HepG2 (cell line): ENCODE measurements around the gene ZNF444.

ENCODE experiments used
- HIVEP1 ChIP-seq: sonication (generic); formaldehyde crosslinking; IDR thresholded peaks from 2 replicates; pipeline ENCODE4 v1.4.0; 2020; ENCODE audit warnings: mild to moderate bottlenecking, missing genetic modification reagents
- POGZ ChIP-seq: sonication (generic); formaldehyde crosslinking; IDR thresholded peaks from 2 replicates; pipeline ENCODE4 v1.4.0; 2020; ENCODE audit warnings: mild to moderate bottlenecking, missing genetic modification reagents
- TF ChIP-seq, protein P1 (sequence below), 2 experiments: sonication (generic) in 1 of 2; formaldehyde crosslinking in 1 of 2; IDR thresholded peaks; 2 replicates each; pipeline versions ENCODE4 v1.4.0 to v1.6.1; 2018 to 2020; ENCODE audit warnings: missing genetic modification reagents in 2 of 2, borderline replicate concordance in 1 of 2, low read depth in 1 of 2, mild to moderate bottlenecking in 1 of 2, missing biosample characterization in 1 of 2
- TF ChIP-seq, protein P2 (sequence below): sonication (generic); formaldehyde crosslinking; IDR thresholded peaks from 2 replicates; pipeline ENCODE4 v1.4.0; 2020; ENCODE audit warnings: missing genetic modification reagents
- TF ChIP-seq, protein P3 (sequence below): sonication (generic); formaldehyde crosslinking; IDR thresholded peaks from 2 replicates; pipeline ENCODE4 v1.5.0; 2020; ENCODE audit warnings: mild to moderate bottlenecking, missing genetic modification reagents, moderate library complexity
- TF ChIP-seq, protein P4 (sequence below): sonication (generic); formaldehyde crosslinking; IDR thresholded peaks from 2 replicates; pipeline ENCODE4 v1.5.1; 2020; ENCODE audit warnings: missing genetic modification reagents, mild to moderate bottlenecking, borderline replicate concordance

DNA sequence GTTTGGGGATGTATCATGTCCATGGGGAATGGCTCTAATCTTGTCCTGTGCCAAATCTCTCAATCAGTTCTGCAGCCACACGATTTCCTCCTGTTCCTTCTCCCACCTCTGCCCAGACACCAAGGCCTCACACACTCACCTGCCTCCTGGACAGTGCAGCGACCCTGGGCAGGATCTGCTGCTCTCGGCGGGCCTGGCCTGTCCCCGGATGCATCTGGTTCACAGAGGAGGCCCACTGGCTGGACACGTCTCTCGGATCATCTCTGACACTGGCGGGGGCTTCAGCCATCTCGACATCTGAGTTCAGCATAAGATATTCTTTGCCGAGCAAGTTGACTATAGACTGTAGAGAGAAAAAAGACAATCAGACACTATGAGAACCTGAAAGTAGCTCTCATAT, 50.6 kb downstream of the ZNF444 start:
- TF ChIP-seq, protein P1, sequence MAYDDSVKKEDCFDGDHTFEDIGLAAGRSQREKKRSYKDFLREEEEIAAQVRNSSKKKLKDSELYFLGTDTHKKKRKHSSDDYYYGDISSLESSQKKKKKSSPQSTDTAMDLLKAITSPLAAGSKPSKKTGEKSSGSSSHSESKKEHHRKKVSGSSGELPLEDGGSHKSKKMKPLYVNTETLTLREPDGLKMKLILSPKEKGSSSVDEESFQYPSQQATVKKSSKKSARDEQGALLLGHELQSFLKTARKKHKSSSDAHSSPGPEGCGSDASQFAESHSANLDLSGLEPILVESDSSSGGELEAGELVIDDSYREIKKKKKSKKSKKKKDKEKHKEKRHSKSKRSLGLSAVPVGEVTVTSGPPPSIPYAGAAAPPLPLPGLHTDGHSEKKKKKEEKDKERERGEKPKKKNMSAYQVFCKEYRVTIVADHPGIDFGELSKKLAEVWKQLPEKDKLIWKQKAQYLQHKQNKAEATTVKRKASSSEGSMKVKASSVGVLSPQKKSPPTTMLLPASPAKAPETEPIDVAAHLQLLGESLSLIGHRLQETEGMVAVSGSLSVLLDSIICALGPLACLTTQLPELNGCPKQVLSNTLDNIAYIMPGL (CRISPR knock-in tag; IDR thresholded peaks at IDR 0.05; ENCODE audit: borderline replicate concordance in 1 of 2, low read depth in 1 of 2) = no peak
- TF ChIP-seq POGZ (CRISPR knock-in tag) (no peak), HIVEP1 (CRISPR knock-in tag) (no peak)
- TF ChIP-seq, protein P2, sequence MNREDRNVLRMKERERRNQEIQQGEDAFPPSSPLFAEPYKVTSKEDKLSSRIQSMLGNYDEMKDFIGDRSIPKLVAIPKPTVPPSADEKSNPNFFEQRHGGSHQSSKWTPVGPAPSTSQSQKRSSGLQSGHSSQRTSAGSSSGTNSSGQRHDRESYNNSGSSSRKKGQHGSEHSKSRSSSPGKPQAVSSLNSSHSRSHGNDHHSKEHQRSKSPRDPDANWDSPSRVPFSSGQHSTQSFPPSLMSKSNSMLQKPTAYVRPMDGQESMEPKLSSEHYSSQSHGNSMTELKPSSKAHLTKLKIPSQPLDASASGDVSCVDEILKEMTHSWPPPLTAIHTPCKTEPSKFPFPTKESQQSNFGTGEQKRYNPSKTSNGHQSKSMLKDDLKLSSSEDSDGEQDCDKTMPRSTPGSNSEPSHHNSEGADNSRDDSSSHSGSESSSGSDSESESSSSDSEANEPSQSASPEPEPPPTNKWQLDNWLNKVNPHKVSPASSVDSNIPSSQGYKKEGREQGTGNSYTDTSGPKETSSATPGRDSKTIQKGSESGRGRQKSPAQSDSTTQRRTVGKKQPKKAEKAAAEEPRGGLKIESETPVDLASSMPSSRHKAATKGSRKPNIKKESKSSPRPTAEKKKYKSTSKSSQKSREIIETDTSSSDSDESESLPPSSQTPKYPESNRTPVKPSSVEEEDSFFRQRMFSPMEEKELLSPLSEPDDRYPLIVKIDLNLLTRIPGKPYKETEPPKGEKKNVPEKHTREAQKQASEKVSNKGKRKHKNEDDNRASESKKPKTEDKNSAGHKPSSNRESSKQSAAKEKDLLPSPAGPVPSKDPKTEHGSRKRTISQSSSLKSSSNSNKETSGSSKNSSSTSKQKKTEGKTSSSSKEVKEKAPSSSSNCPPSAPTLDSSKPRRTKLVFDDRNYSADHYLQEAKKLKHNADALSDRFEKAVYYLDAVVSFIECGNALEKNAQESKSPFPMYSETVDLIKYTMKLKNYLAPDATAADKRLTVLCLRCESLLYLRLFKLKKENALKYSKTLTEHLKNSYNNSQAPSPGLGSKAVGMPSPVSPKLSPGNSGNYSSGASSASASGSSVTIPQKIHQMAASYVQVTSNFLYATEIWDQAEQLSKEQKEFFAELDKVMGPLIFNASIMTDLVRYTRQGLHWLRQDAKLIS (CRISPR knock-in tag) = no peak
- TF ChIP-seq, protein P3, sequence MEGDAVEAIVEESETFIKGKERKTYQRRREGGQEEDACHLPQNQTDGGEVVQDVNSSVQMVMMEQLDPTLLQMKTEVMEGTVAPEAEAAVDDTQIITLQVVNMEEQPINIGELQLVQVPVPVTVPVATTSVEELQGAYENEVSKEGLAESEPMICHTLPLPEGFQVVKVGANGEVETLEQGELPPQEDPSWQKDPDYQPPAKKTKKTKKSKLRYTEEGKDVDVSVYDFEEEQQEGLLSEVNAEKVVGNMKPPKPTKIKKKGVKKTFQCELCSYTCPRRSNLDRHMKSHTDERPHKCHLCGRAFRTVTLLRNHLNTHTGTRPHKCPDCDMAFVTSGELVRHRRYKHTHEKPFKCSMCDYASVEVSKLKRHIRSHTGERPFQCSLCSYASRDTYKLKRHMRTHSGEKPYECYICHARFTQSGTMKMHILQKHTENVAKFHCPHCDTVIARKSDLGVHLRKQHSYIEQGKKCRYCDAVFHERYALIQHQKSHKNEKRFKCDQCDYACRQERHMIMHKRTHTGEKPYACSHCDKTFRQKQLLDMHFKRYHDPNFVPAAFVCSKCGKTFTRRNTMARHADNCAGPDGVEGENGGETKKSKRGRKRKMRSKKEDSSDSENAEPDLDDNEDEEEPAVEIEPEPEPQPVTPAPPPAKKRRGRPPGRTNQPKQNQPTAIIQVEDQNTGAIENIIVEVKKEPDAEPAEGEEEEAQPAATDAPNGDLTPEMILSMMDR (CRISPR knock-in tag) = no peak
- TF ChIP-seq, protein P4, sequence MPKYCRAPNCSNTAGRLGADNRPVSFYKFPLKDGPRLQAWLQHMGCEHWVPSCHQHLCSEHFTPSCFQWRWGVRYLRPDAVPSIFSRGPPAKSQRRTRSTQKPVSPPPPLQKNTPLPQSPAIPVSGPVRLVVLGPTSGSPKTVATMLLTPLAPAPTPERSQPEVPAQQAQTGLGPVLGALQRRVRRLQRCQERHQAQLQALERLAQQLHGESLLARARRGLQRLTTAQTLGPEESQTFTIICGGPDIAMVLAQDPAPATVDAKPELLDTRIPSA (CRISPR knock-in tag) = no peak
